Tibial nerve (tissue), 4 donors: ENCODE results near the gene ZDHHC8. TPM values are rescaled to one million over a fixed set of nuclear protein-coding genes. Genes with fewer than 3 reads are reported as not detected.

Experiments used
- DNase-seq, 2 donors: peaks; one replicate each; pipeline ENCODE4 v3.0.0-alpha.2; 2019; ENCODE audit warnings: low spot score in 2 of 2
- H3K27ac ChIP-seq, 4 donors: fragments of 200-600 bp; sonication (generic) in 3 of 4; one replicate each; pipeline ENCODE4 v1.5.1; 2017 to 2019; ENCODE audit warnings: mild to moderate bottlenecking in 1 of 4
- H3K27me3 ChIP-seq, 2 donors: fragments of 200-600 bp; sonication (generic) in 1 of 2; one replicate each; pipeline versions ENCODE4 v1.5.1 to v1.6.0; 2017 to 2019
- H3K36me3 ChIP-seq, 3 donors: fragments of 200-600 bp; sonication (generic); one replicate each; pipeline ENCODE4 v1.5.1; 2018 to 2019
- H3K4me1 ChIP-seq, 4 donors: fragments of 200-600 bp; sonication (generic) in 3 of 4; one replicate each; pipeline ENCODE4 v1.5.1; 2017 to 2019
- H3K4me3 ChIP-seq, 4 donors: fragments of 200-600 bp; sonication (generic) in 3 of 4; one replicate each; pipeline ENCODE4 v1.5.1; 2017 to 2019; ENCODE audit warnings: mild to moderate bottlenecking in 1 of 4, moderate library complexity in 1 of 4
- H3K9me3 ChIP-seq, 4 donors: fragments of 200-600 bp; sonication (generic) in 3 of 4; one replicate each; pipeline ENCODE4 v1.5.1; 2017 to 2019
- EP300 ChIP-seq, 2 donors: sonication (generic); formaldehyde crosslinking; IDR thresholded peaks; one replicate each; pipeline ENCODE4 v1.6.1; 2017; ENCODE audit warnings: antibody characterized with exemption in 2 of 2, mild to moderate bottlenecking in 1 of 2
- POLR2A ChIP-seq, 2 donors: fragments of 450-650 bp; IDR thresholded peaks; one replicate each; pipeline ENCODE4 v1.6.1; 2017; ENCODE audit warnings: antibody characterized with exemption in 2 of 2, mild to moderate bottlenecking in 2 of 2, moderate library complexity in 2 of 2
- WGBS, 2 donors: methylation state at CpG; one replicate each; pipeline ENCODE4 v1.1.5; 2018; 5-methylcytosine and 5-hydroxymethylcytosine counted together
- total RNA-seq, 4 donors: library from RNA; depleted of rRNA; stranded (reverse); fragments of >200 nt; gene quantifications; one replicate each; pipeline ENCODE4 v1.1.0, GENCODE V29; 2016
- TF ChIP-seq, protein P1 (sequence below), 5 experiments: fragments of 200-600 bp in 3 of 5; fragments of 450-650 bp in 2 of 5; sonication (generic) in 3 of 5; IDR thresholded peaks; one replicate each; pipeline ENCODE4 v1.5.1; 2016 to 2019; ENCODE audit warnings: antibody characterized with exemption in 5 of 5, mild to moderate bottlenecking in 3 of 5, moderate library complexity in 2 of 5

ZDHHC8 gene
- total RNA-seq, 4 donors from 2014 or later = 40.6 to 53.7 (median 47.4) TPM

DNA sequence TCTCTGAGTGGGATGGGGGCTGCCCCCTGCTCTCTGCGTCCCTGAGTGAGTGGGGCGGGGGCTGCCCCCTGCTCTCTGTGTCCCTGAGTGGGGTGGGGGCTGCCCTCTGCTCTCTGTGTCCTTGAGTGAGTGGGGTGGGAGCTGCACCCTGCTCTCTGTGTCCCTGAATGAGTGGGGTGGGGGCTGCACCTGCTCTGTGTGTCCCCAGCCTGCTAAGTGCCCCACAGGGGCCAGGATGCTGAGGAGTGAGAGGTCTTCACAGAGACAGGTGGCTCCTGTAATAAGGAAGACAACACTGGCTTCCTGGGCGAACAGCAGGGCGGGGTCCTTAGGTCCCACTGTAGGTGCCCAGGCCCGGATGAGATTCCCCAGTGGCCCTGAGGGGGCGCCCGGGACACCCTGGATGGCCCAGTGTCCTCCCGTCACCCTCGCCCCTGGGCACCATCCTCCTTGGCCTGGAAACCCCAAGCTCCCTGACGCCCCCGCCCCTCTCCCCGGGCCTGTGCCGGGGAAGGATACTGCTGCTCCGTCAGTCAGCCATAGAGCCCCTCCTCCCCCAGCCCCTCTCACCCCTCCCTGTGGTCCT lies 23.1 kb downstream of the ZDHHC8 start:
- Histone ChIP-seq H3K27ac (peak overlapping the region in 2 of 4 donors; percentile 54 to 67), H3K4me1 (peaks cover 0 to 20% (median 6%) of the 10 kb centered on the region in 4 donors), H3K9me3 (no peaks in the 10 kb centered on the region), H3K36me3 (no peaks in the 10 kb centered on the region), H3K4me3 (peak overlapping the region in 1 of 4 donors; percentile 36), H3K27me3 (peaks cover 0 to 43% of the 10 kb centered on the region in 2 donors)
- DNase-seq = no peak
- WGBS, 2 donors = 47 to 52% methylated on average over 5 to 12 of the region's 14 CpGs
- TF ChIP-seq EP300 (IDR thresholded peaks at IDR 0.05) = no peak
- TF ChIP-seq POLR2A (IDR thresholded peaks at IDR 0.05) = no peak
- TF ChIP-seq, protein P1, sequence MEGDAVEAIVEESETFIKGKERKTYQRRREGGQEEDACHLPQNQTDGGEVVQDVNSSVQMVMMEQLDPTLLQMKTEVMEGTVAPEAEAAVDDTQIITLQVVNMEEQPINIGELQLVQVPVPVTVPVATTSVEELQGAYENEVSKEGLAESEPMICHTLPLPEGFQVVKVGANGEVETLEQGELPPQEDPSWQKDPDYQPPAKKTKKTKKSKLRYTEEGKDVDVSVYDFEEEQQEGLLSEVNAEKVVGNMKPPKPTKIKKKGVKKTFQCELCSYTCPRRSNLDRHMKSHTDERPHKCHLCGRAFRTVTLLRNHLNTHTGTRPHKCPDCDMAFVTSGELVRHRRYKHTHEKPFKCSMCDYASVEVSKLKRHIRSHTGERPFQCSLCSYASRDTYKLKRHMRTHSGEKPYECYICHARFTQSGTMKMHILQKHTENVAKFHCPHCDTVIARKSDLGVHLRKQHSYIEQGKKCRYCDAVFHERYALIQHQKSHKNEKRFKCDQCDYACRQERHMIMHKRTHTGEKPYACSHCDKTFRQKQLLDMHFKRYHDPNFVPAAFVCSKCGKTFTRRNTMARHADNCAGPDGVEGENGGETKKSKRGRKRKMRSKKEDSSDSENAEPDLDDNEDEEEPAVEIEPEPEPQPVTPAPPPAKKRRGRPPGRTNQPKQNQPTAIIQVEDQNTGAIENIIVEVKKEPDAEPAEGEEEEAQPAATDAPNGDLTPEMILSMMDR (IDR thresholded peaks at IDR 0.05) = no peak

DNA sequence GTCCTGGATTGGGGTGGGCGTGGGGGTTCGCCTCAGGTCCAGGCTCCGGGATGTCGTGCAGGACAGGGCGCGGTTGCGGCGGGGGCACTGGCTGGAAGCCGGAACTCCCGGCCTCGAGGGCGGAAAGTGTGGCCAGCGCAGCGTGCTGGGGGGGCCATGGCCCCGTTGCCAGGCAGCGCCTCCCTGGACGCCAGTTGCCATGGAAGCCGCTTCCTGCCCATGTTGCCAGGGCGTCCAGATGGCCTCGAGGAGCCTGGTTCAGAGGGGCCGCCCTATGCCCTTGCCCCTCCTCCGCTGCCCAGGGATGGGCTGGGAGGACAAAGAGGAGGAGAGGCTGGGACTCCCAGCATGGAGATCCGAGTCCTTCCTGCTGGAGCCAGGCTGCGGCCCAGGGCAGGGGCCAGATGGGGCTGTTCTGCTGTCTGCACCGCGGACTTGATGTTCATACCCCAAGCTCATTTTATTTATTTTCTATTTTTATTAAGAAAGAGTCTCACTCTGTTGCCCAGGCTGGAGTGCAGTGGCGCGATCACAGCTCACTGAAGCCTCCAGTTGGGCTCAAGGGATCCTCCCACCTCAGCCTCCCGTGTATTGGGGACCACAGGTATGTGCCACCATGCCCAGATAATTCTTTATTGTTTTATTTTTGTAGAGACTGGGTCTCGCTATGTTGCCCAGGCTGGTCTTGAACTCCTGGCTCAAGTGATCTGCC lies 23.9 kb downstream of the ZDHHC8 start:
- H3K27ac ChIP-seq = peak overlapping the region in 2 of 4 donors; percentile 54 to 67

DNA sequence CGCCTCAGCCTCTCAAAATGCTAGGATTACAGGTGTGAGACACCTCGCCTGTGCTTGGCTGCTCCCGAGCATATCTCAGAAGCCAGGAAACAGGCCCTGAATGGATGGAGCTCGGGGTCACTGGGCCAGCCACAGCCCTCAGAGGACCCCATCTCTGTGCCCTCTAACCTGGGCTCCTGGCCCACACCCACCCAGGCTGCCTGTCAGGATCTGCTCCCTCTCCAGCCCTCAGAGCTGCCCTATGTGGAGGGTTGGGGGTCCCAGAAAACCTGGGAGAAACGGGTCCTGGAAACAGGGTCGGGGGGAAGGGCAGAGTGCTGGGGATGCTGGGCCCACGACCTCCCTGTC lies 24.4 kb downstream of the ZDHHC8 start:
- peaks cover 0 to 43% of the 10 kb centered on the region in 2 donors for H3K27me3 ChIP-seq
- H3K27ac ChIP-seq = no peak overlapping the region
- WGBS, 2 donors = 65 to 74% methylated on average over 6 to 7 of the region's 7 CpGs
- H3K4me3 ChIP-seq = no peak overlapping the region
- peaks cover 0 to 20% (median 6%) of the 10 kb centered on the region in 4 donors for H3K4me1 ChIP-seq
- H3K9me3 ChIP-seq = no peaks in the 10 kb centered on the region
- H3K36me3 ChIP-seq = no peaks in the 10 kb centered on the region
- DNase-seq = no peak
- TF ChIP-seq, protein P1 (IDR thresholded peaks at IDR 0.05) = no peak
- TF ChIP-seq EP300 (IDR thresholded peaks at IDR 0.05) (no peak), POLR2A (IDR thresholded peaks at IDR 0.05) (no peak)

More for the DNA sequence above, 23.9 kb downstream of the ZDHHC8 start:
- Histone ChIP-seq H3K36me3 (no peaks in the 10 kb centered on the region), H3K9me3 (no peaks in the 10 kb centered on the region), H3K4me3 (peak overlapping the region in 1 of 4 donors; percentile 36), H3K4me1 (peaks cover 0 to 20% (median 6%) of the 10 kb centered on the region in 4 donors), H3K27me3 (peaks cover 0 to 43% of the 10 kb centered on the region in 2 donors)
- no peak for DNase-seq
- 32 to 37% methylated on average over 11 to 20 of the region's 30 CpGs for WGBS, 2 donors
- no peak for TF ChIP-seq EP300 (IDR thresholded peaks at IDR 0.05)
- TF ChIP-seq POLR2A (IDR thresholded peaks at IDR 0.05) = no peak
- TF ChIP-seq, protein P1 (IDR thresholded peaks at IDR 0.05) = no peak

DNA sequence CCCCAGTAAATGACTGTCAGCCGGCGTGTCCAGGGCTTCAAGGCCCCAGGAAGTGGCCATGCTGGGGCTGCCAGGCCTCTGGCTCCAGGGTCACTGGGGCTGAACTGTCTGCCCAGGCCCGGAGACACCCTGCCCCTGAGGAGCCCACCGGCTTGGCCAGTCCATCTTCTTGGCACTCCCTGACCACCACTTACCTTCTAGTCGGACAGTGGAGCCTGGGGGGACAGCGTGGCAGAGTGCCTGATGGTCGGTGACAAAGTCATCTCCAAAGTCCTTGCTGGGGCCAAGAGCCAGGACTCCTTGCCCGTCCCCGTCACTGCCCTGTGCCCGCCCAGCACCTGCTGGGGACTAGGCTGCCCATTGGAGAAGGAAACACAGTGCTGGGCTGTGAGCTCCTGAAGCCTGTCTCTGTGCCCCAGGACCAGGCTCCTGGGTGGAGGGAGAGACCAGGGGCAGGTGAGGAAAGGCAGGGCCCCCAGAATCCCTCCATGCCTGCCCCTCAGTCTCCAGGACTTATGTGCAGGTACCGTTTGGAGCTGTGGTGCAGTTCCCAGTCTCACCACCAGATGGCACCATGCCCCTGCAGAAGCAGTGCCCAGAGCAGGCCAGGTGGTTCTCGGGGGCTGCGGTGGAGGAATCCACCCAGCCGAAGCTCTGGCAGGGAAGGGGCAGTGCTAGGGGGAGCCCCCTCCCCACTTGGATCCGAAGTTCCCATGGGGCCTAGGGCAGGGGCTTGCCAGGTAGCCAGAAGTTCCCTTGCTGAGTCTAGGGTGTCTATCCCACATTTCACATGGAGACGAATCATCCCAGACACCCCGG lies 25.2 kb downstream of the ZDHHC8 start:
- DNase-seq = peak; percentile 84 to 92
- TF ChIP-seq, protein P1 (IDR thresholded peaks at IDR 0.05) = peak; percentile 98 to 100 (median 99)
- TF ChIP-seq EP300 (IDR thresholded peaks at IDR 0.05) = no peak
- 34 to 50% methylated on average over 13 to 15 of the region's 17 CpGs for WGBS, 2 donors
- H3K36me3 ChIP-seq = no peaks in the 10 kb centered on the region
- H3K27ac ChIP-seq = no peak overlapping the region
- H3K4me1 ChIP-seq = peaks cover 0 to 20% (median 6%) of the 10 kb centered on the region in 4 donors
- H3K4me3 ChIP-seq = no peak overlapping the region
- peaks cover 0 to 43% of the 10 kb centered on the region in 2 donors for H3K27me3 ChIP-seq
- no peaks in the 10 kb centered on the region for H3K9me3 ChIP-seq
